Lower leg skin (tissue), 3 donors: ENCODE data around the gene SLC5A9.

Experiments
- POLR2A ChIP-seq, 2 donors: fragments of 450-650 bp; IDR thresholded peaks; one replicate each; pipeline ENCODE4 v1.6.1; 2016 to 2017; ENCODE audit warnings: antibody characterized with exemption in 2 of 2, mild to moderate bottlenecking in 1 of 2, moderate library complexity in 1 of 2
- TF ChIP-seq, protein P1 (sequence below), 3 donors: fragments of 450-650 bp; IDR thresholded peaks; one replicate each; pipeline ENCODE4 v1.5.1; 2016; ENCODE audit warnings: antibody characterized with exemption in 3 of 3, mild to moderate bottlenecking in 3 of 3, moderate library complexity in 2 of 3

DNA sequence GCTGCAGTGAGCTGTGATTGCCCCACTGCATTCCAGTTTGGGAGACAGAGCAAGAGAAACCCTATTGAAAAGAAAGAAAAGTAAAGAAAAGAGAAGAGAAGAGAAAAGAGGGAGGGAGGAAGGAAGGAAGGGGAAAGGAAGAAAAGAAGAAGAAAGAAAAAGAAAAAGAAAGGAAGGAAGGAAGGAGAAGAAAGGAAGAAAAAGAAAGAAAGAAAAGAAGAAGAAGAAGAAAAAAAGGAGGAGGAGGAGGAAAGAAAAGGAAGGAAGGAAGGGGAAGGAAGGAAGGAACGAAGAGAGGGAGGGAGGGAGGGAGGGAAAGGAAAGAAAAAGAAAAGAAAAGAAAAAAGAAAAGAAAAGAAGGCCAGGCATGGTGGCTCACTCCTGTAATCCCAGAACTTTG is 10.2 kb downstream of the SLC5A9 start:
- TF ChIP-seq, protein P1, sequence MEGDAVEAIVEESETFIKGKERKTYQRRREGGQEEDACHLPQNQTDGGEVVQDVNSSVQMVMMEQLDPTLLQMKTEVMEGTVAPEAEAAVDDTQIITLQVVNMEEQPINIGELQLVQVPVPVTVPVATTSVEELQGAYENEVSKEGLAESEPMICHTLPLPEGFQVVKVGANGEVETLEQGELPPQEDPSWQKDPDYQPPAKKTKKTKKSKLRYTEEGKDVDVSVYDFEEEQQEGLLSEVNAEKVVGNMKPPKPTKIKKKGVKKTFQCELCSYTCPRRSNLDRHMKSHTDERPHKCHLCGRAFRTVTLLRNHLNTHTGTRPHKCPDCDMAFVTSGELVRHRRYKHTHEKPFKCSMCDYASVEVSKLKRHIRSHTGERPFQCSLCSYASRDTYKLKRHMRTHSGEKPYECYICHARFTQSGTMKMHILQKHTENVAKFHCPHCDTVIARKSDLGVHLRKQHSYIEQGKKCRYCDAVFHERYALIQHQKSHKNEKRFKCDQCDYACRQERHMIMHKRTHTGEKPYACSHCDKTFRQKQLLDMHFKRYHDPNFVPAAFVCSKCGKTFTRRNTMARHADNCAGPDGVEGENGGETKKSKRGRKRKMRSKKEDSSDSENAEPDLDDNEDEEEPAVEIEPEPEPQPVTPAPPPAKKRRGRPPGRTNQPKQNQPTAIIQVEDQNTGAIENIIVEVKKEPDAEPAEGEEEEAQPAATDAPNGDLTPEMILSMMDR (IDR thresholded peaks at IDR 0.05) = no peak
- no peak for TF ChIP-seq POLR2A (IDR thresholded peaks at IDR 0.05)
